ENCODE results near the gene ADGRD2.
"Not testable (repeated sequence)": the region's sequence is repeated elsewhere in the genome, so short reads cannot be mapped to it uniquely, and the experiment has no call there.

Gene ADGRD2

DNA sequence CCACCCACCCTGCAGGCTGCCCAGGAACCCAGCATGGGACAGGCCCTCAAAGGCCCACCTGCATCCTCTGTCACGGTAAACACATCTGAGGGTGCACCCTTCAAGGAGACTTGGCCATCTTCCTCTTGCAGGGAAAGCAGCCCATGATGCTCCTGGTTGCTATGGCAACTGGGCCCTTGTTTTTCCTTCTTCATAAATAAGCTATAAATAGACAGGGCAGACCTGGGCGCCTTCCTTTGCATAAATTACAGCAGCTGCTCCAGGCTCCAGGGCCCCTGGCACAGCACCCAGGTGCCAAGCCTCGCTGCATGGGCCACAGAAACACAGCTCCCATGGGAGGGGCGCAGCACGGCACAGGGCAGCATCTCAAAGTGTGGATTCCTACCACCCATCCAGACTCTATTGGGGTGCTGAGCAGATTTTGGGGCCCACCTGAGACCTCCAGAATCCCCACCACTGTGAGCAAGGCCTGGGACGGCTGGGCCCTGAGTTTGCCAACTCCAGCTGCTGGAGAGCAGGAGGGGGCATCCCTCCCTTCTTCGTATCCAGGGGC lies 29.2 kb upstream of the ADGRD2 start:
- H3K4me3 ChIP-seq (ENCODE audit: low read depth in 1 of 2, low read length in 2 of 2) = no peak overlapping the region
- H3K36me3 ChIP-seq (ENCODE audit: control insufficient read depth in 1 of 2, insufficient read depth in 2 of 2, low read length in 2 of 2) = no peaks in the 10 kb centered on the region
- H3K9me3 ChIP-seq (ENCODE audit: control insufficient read depth in 1 of 2, low read length in 2 of 2) = no peaks in the 10 kb centered on the region
- no peak overlapping the region for H3K27ac ChIP-seq (ENCODE audit: low read length)
- H3K27me3 ChIP-seq (ENCODE audit: low read depth, low read length) = no peaks in the 10 kb centered on the region
- H3K4me1 ChIP-seq (ENCODE audit: control insufficient read depth in 1 of 2, insufficient read depth in 2 of 2, low read length in 2 of 2) = no peaks in the 10 kb centered on the region

DNA sequence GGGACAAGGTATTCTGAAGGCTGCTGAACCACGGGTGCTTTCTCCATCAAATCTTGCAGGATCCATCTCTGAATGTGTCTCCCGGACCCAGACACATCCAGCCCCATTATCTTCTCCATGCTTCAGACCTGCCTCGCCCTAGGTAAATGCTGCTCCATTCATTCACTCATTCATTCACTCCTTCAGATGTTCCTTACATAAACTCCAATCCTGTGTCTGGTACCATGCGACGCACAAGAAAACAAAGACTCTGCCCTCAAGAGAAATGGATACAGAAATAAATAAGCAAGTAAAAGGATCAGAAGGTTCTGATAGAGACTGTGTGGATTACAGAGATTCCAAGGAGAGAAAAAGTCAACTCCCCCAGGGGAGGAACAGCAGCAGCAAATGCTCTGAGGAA lies 27.1 kb upstream of the ADGRD2 start:
- no peaks in the 10 kb centered on the region for H3K27me3 ChIP-seq (ENCODE audit: low read depth, low read length)
- no peaks in the 10 kb centered on the region for H3K4me1 ChIP-seq (ENCODE audit: control insufficient read depth in 1 of 2, insufficient read depth in 2 of 2, low read length in 2 of 2)
- H3K4me3 ChIP-seq (ENCODE audit: low read depth in 1 of 2, low read length in 2 of 2) = no peak overlapping the region
- no peaks in the 10 kb centered on the region for H3K36me3 ChIP-seq (ENCODE audit: control insufficient read depth in 1 of 2, insufficient read depth in 2 of 2, low read length in 2 of 2)
- no peaks in the 10 kb centered on the region for H3K9me3 ChIP-seq (ENCODE audit: control insufficient read depth in 1 of 2, low read length in 2 of 2)
- H3K27ac ChIP-seq (ENCODE audit: low read length) = no peak overlapping the region

DNA sequence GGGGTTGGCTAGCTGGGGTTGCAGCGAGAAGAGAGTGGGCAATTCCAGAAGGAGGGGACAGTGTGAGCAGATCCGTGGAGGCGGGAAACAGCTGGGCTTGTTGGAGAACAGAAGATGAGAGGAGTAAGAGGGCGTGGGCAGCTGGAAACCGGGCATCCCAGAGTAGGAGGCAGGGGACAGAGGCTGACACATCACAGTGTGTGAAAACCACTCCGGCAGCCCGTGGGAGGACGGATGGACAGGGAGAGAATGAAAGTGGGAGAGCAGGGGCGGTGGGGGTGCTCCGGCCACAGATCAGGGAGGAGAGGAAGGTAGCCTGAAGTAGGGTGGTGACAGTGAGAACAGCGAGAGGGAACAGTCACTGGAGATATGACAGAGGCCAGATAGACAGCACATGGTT lies 26.7 kb upstream of the ADGRD2 start:
- H3K9me3 ChIP-seq (ENCODE audit: control insufficient read depth in 1 of 2, low read length in 2 of 2) = no peaks in the 10 kb centered on the region
- H3K27ac ChIP-seq (ENCODE audit: low read length) = no peak overlapping the region
- no peaks in the 10 kb centered on the region for H3K36me3 ChIP-seq (ENCODE audit: control insufficient read depth in 1 of 2, insufficient read depth in 2 of 2, low read length in 2 of 2)
- no peaks in the 10 kb centered on the region for H3K27me3 ChIP-seq (ENCODE audit: low read depth, low read length)
- H3K4me1 ChIP-seq (ENCODE audit: control insufficient read depth in 1 of 2, insufficient read depth in 2 of 2, low read length in 2 of 2) = peaks cover 0 to 2% of the 10 kb centered on the region in 2 donors
- no peak overlapping the region for H3K4me3 ChIP-seq (ENCODE audit: low read depth in 1 of 2, low read length in 2 of 2)

DNA sequence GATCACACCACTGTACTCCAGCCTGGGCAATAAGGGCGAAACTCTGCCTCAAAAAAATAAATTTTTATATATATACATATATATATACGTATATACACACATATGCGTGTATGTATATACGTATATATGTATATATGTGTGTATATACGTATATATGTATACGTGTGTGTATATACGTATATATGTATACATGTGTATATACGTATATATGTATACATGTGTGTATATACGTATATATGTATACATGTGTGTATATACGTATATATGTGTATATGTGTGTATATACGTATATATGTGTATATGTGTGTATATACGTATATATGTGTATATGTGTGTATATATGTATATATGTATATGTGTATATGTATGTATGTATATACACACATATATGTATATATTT lies 24.5 kb upstream of the ADGRD2 start:
- not testable (repeated sequence) for H3K27me3 ChIP-seq (ENCODE audit: low read depth, low read length); H3K9me3 ChIP-seq (ENCODE audit: control insufficient read depth in 1 of 2, low read length in 2 of 2); H3K36me3 ChIP-seq (ENCODE audit: control insufficient read depth in 1 of 2, insufficient read depth in 2 of 2, low read length in 2 of 2); H3K4me3 ChIP-seq (ENCODE audit: low read depth in 1 of 2, low read length in 2 of 2); H3K27ac ChIP-seq (ENCODE audit: low read length); H3K4me1 ChIP-seq (ENCODE audit: control insufficient read depth in 1 of 2, insufficient read depth in 2 of 2, low read length in 2 of 2)

DNA sequence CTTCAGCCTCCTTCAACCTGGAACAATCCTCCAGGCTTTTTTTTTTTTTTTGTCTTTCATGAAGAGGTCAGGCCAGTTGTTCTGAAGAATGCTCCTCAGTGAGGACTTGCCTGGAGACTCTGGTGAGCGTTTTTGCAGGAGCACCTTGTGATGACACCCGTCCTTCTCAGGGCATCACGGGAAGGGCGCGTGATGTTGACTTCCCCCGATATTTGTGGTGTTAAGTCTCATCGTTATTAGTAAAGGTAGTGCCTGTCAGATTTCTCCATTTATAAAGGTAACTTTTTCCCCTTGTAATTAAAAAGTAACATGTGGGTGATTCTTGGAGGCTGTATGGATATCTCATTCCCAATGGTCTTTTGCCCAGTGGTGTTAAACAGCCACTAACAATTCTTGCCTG lies 23.9 kb upstream of the ADGRD2 start:
- H3K36me3 ChIP-seq (ENCODE audit: control insufficient read depth in 1 of 2, insufficient read depth in 2 of 2, low read length in 2 of 2) = no peaks in the 10 kb centered on the region
- no peak overlapping the region for H3K27ac ChIP-seq (ENCODE audit: low read length)

DNA sequence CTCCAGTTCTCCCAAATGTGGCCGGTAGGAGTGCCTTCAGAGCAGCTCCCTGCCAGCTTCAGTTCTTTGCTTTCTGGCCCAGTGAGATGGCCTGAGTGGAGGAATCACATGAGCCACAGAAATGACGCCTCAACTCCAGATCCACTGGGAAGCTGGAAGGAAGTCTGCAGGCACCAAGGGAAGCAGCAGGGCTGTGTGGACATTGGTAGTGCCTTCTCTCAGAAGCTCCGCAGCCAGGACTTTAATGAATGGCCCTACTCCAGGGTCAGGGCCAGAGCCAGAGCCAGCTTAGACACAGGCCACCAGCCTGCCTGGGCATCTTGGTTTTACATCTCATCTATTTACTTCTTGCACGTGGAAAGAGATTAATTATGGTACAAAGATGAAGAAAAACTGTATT lies 23.0 kb upstream of the ADGRD2 start:
- Histone ChIP-seq H3K4me3 (ENCODE audit: low read depth in 1 of 2, low read length in 2 of 2) (no peak overlapping the region), H3K27ac (ENCODE audit: low read length) (no peak overlapping the region)

More for the DNA sequence above, 23.9 kb upstream of the ADGRD2 start:
- no peaks in the 10 kb centered on the region for H3K9me3 ChIP-seq (ENCODE audit: control insufficient read depth in 1 of 2, low read length in 2 of 2)
- no peaks in the 10 kb centered on the region for H3K27me3 ChIP-seq (ENCODE audit: low read depth, low read length)
- no peak overlapping the region for H3K4me3 ChIP-seq (ENCODE audit: low read depth in 1 of 2, low read length in 2 of 2)
- H3K4me1 ChIP-seq (ENCODE audit: control insufficient read depth in 1 of 2, insufficient read depth in 2 of 2, low read length in 2 of 2) = peaks cover 0 to 5% of the 10 kb centered on the region in 2 donors

DNA sequence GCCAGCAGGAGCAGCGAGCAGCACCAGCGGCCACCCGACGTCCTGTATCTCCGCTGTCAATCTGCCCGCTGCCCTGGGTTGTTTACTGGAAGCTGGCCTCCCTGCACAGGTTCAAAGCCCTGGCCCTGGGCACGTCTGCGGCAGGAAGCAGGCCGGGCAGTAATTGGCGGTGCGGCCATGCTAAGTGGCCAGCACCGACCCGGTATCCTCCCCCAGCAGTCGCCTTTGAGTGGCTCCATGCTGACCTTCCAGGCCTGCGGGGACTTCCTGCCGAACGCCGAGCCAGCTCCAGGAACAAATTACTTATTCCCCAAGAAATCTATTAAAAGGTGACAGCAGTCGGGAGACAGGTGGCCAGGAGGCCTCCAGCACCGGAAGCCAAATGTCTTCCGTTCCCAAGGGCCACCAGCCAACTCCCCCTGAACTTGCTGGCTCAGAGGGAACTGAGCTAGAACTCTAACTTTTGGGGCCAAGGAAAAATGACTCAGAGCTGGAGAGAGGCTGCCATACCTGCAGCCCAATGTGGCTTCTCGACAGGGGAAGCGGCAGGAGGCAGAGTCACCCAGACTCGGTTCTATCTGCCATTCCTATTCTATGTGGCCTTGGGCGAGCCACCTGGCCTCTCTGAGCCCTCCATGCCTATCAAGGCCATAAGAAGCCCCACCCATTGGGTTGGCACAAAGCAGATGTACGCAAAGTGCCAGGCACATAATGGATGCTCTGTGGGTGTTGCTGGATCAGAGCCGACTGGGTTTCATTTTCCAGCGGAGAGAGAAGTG lies 21.3 kb upstream of the ADGRD2 start:
- H3K4me3 ChIP-seq (ENCODE audit: low read depth in 1 of 2, low read length in 2 of 2) = no peak overlapping the region
- H3K9me3 ChIP-seq (ENCODE audit: control insufficient read depth in 1 of 2, low read length in 2 of 2) = no peaks in the 10 kb centered on the region

More for the DNA sequence above, 23.0 kb upstream of the ADGRD2 start:
- Histone ChIP-seq H3K36me3 (ENCODE audit: control insufficient read depth in 1 of 2, insufficient read depth in 2 of 2, low read length in 2 of 2) (no peaks in the 10 kb centered on the region), H3K4me1 (ENCODE audit: control insufficient read depth in 1 of 2, insufficient read depth in 2 of 2, low read length in 2 of 2) (peaks cover 0 to 5% of the 10 kb centered on the region in 2 donors), H3K27me3 (ENCODE audit: low read depth, low read length) (no peaks in the 10 kb centered on the region), H3K9me3 (ENCODE audit: control insufficient read depth in 1 of 2, low read length in 2 of 2) (no peaks in the 10 kb centered on the region)

DNA sequence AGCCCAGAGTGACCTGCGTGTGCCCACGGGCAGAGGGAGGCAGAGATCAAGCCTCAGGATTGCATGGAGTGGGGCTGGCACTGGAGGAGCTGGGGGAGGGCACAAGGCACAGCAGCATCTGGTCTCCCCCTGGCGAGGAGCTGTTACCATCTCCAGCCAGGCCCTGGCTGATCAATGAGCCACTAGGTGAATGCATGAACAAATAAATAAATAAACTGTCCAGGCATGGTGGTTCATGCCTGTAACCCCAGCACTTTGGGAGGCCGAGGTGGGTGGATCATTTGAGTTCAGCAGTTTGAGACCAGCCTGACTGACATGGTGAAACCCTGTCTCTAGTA lies 20.8 kb upstream of the ADGRD2 start:
- Histone ChIP-seq H3K9me3 (ENCODE audit: control insufficient read depth in 1 of 2, low read length in 2 of 2) (no peaks in the 10 kb centered on the region), H3K4me3 (ENCODE audit: low read depth in 1 of 2, low read length in 2 of 2) (no peak overlapping the region), H3K4me1 (ENCODE audit: control insufficient read depth in 1 of 2, insufficient read depth in 2 of 2, low read length in 2 of 2) (peaks cover 0 to 5% of the 10 kb centered on the region in 2 donors), H3K36me3 (ENCODE audit: control insufficient read depth in 1 of 2, insufficient read depth in 2 of 2, low read length in 2 of 2) (no peaks in the 10 kb centered on the region), H3K27ac (ENCODE audit: low read length) (no peak overlapping the region), H3K27me3 (ENCODE audit: low read depth, low read length) (no peaks in the 10 kb centered on the region)

More for the DNA sequence above, 21.3 kb upstream of the ADGRD2 start:
- Histone ChIP-seq H3K4me1 (ENCODE audit: control insufficient read depth in 1 of 2, insufficient read depth in 2 of 2, low read length in 2 of 2) (peaks cover 0 to 5% of the 10 kb centered on the region in 2 donors), H3K27me3 (ENCODE audit: low read depth, low read length) (no peaks in the 10 kb centered on the region), H3K36me3 (ENCODE audit: control insufficient read depth in 1 of 2, insufficient read depth in 2 of 2, low read length in 2 of 2) (no peaks in the 10 kb centered on the region), H3K27ac (ENCODE audit: low read length) (no peak overlapping the region)

DNA sequence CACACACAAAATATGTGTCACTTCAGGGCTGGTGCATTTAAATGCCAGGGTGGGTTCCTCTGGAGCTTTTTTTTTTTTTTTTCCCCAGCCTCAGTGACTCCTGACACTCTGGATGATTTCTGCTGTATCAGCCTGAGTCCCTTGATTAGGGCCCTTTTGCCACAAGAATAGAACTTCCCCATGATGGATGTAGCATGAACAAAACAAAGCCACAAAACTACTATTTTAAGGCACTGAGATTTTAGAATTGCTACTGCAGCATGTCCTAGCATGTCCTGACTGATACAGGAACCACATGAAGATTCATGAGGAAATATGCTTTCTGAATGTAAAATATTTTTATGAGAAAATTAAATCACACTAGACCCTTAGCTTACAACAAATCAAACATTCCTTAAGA lies 13.9 kb upstream of the ADGRD2 start:
- H3K4me3 ChIP-seq (ENCODE audit: low read depth in 1 of 2, low read length in 2 of 2) = no peak overlapping the region
- no peaks in the 10 kb centered on the region for H3K4me1 ChIP-seq (ENCODE audit: control insufficient read depth in 1 of 2, insufficient read depth in 2 of 2, low read length in 2 of 2)
- H3K27me3 ChIP-seq (ENCODE audit: low read depth, low read length) = no peaks in the 10 kb centered on the region
- no peaks in the 10 kb centered on the region for H3K36me3 ChIP-seq (ENCODE audit: control insufficient read depth in 1 of 2, insufficient read depth in 2 of 2, low read length in 2 of 2)
- H3K9me3 ChIP-seq (ENCODE audit: control insufficient read depth in 1 of 2, low read length in 2 of 2) = no peaks in the 10 kb centered on the region
- H3K27ac ChIP-seq (ENCODE audit: low read length) = no peak overlapping the region

DNA sequence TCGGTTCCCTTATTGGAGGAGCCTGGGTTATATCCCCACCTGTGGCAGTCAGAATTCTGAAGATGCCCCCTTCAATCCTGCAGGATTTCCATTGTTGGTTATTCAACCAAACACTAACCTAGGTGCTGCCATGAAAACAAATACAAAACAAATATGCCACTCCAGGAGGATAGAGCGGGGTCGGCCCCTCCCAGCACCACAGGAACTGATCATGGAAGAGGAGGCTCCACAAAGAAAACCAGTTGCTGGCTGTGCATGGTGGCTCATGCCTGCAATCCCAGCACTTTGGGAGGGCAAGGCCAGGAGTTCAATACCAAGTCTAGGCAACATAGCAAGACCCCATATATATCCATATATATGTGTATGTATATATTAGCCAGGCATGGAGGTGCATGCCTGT lies 13.2 kb upstream of the ADGRD2 start:
- H3K36me3 ChIP-seq (ENCODE audit: control insufficient read depth in 1 of 2, insufficient read depth in 2 of 2, low read length in 2 of 2) = no peaks in the 10 kb centered on the region
- no peak overlapping the region for H3K27ac ChIP-seq (ENCODE audit: low read length)
- H3K4me1 ChIP-seq (ENCODE audit: control insufficient read depth in 1 of 2, insufficient read depth in 2 of 2, low read length in 2 of 2) = no peaks in the 10 kb centered on the region
- no peaks in the 10 kb centered on the region for H3K27me3 ChIP-seq (ENCODE audit: low read depth, low read length)
- no peak overlapping the region for H3K4me3 ChIP-seq (ENCODE audit: low read depth in 1 of 2, low read length in 2 of 2)
- H3K9me3 ChIP-seq (ENCODE audit: control insufficient read depth in 1 of 2, low read length in 2 of 2) = no peaks in the 10 kb centered on the region

DNA sequence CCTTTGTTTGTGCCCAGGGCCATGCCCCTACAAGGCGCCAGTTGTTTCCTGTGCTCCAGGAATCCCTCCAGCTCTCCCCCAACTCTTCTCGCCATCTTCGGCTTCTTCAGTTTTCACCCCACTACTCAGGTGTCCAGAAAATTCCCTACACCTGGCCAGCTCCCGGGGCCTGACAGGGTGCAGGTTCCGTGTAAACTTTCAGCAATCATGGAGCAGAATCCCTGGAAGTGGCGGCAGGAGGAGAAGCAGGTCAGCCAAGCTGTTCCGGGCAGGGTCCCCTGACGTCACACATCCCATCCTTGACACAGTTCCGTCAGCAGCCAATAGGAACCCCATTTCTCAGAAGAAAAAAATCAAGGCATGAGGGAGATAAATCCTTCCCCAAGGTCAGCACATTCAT lies 12.2 kb upstream of the ADGRD2 start:
- no peaks in the 10 kb centered on the region for H3K4me1 ChIP-seq (ENCODE audit: control insufficient read depth in 1 of 2, insufficient read depth in 2 of 2, low read length in 2 of 2)
- H3K9me3 ChIP-seq (ENCODE audit: control insufficient read depth in 1 of 2, low read length in 2 of 2) = peaks cover 0 to 5% of the 10 kb centered on the region in 2 donors
- H3K4me3 ChIP-seq (ENCODE audit: low read depth in 1 of 2, low read length in 2 of 2) = no peak overlapping the region
- H3K27ac ChIP-seq (ENCODE audit: low read length) = no peak overlapping the region
- H3K36me3 ChIP-seq (ENCODE audit: control insufficient read depth in 1 of 2, insufficient read depth in 2 of 2, low read length in 2 of 2) = no peaks in the 10 kb centered on the region
- H3K27me3 ChIP-seq (ENCODE audit: low read depth, low read length) = no peaks in the 10 kb centered on the region

DNA sequence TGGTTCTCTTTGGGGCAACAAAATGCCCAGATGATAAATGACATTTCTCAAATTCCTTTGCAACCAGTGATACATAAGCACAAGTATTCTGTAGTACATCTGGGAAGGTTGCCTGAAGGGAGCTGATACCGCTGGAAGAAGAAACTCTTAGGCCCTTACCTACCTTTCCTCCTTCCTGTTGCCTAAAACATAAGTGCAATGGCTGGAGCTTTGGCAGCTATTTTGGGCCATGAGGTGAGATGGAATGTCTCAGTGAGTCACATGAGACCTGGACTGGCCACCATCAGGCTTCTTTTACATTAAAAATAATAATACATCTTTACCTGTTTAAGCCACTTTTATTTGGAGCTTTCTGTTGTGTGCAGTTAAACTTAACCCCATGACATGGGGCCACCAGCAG lies 11.2 kb upstream of the ADGRD2 start:
- Histone ChIP-seq H3K27me3 (ENCODE audit: low read depth, low read length) (no peaks in the 10 kb centered on the region), H3K27ac (ENCODE audit: low read length) (no peak overlapping the region), H3K4me1 (ENCODE audit: control insufficient read depth in 1 of 2, insufficient read depth in 2 of 2, low read length in 2 of 2) (no peaks in the 10 kb centered on the region), H3K9me3 (ENCODE audit: control insufficient read depth in 1 of 2, low read length in 2 of 2) (peaks cover 0 to 5% of the 10 kb centered on the region in 2 donors), H3K4me3 (ENCODE audit: low read depth in 1 of 2, low read length in 2 of 2) (no peak overlapping the region), H3K36me3 (ENCODE audit: control insufficient read depth in 1 of 2, insufficient read depth in 2 of 2, low read length in 2 of 2) (no peaks in the 10 kb centered on the region)

All from muscle layer of duodenum (tissue), 2 donors.